HuH-7 (cell line): Measurements from ENCODE around the gene MAP3K7.
A peak's percentile ranks its signal among the peaks of the same experiment; 100 is the strongest.

ENCODE experiments used
- DNase-seq: peaks from one replicate; pipeline ENCODE4 v3.0.0; 2011; ENCODE audit warnings: low spot score

The MAP3K7 gene

DNA sequence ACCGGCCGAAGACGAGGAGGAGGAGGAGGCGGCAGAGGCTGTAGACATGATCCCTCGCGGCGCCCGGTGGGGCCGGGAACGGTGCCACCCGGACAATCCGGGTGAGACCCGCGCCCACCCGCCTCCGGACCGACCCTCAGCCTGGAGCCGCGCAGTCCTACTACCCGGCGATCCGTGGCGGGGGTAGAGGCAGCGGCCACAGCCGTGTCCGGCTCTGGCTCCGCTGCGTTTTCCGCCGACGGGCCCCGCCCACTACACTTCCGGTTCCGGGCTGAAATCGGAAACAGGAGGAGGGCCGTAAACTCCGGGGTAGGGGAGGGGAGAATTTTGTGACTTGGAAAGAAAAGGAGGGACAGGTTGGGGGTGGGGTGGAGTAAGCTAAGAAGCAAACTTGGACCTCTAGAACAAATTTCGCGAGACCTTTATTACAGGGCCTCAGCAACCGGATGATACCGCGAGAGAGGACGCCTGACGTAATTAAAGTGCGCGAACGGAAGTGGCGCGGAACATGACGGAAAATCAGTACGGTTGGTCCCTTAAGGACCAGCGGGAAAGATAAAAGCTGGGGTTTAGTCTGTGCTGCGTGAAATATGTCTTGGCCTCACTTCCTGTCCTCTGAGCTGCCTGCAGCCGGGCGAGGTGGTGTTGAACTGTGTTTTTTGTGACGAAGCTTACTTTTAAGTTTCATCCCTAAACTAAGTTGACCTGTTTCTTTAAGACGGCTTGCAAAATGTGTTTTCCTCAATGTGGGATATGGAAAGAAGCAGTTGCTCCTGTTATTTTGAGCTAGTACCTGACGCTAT, at the start of gene MAP3K7:
Gene MAP3K7, minus strand, starts transcription at position 237 of the 803 bp plus-strand sequence. Its CDS starts 189 bp downstream, at position 48.
- peak; percentile 75 for DNase-seq

GRCh38 chr6:90631046-90631445, 44.2 kb upstream of the MAP3K7 start:
- DNase-seq: no peak

- DNase-seq: no peak
Observed at GRCh38 chr6:90621581-90621980, 34.7 kb upstream of the MAP3K7 start.

DNA sequence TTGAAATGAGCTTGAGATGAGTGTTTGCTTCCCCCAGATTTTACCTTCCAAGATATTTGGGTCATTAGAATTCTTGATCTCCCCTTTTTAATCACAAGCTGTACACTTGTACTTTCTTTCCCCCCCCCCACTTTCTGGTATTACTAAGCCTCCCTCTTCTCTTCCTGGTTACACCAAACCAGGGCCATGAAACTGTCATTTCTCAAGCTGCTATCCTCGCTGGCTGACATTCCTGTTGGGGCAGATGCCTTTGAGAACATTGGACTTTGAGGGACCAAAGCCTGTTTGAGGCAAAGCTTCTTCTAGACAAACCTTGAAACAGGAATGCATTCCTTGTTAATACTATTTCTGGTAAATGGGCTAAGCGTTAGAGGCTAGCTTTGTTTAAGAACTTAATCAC, 32.3 kb upstream of the MAP3K7 start:
- DNase-seq: no peak

GRCh38 chr6:90612313-90612680, 25.4 kb upstream of the MAP3K7 start:
- no peak for DNase-seq

- DNase-seq: no peak
Observed at GRCh38 chr6:90611543-90612312, 24.9 kb upstream of the MAP3K7 start.

GRCh38 chr6:90610751-90611542, 24.1 kb upstream of the MAP3K7 start:
- peak; percentile 33 for DNase-seq

GRCh38 chr6:90610301-90610750, 23.5 kb upstream of the MAP3K7 start:
- DNase-seq: no peak

GRCh38 chr6:90605749-90606340, 19.0 kb upstream of the MAP3K7 start:
- no peak for DNase-seq

DNA sequence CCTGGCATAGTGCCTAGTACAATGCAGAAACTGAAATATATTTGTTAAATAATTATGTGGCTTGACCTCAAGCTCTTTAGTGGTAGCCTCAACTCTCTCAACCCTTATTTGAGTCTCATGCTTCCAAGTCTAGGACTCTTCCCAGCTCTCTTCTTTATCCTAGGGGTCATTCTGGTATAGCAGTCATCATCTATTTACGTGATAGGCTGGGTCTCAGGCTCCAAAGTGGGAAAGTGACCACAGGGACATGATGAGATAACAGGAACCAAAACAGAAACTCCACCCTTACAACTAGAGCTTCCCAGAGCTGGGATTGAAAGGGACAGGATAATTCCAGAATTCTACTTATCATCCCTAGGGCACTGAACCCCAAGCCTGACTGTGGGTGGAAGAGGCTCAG, 17.7 kb upstream of the MAP3K7 start:
- DNase-seq: no peak

GRCh38 chr6:90599151-90599550, 12.3 kb upstream of the MAP3K7 start:
- no peak for DNase-seq

- DNase-seq: no peak
Observed at GRCh38 chr6:90598192-90598951, 11.5 kb upstream of the MAP3K7 start.

DNA sequence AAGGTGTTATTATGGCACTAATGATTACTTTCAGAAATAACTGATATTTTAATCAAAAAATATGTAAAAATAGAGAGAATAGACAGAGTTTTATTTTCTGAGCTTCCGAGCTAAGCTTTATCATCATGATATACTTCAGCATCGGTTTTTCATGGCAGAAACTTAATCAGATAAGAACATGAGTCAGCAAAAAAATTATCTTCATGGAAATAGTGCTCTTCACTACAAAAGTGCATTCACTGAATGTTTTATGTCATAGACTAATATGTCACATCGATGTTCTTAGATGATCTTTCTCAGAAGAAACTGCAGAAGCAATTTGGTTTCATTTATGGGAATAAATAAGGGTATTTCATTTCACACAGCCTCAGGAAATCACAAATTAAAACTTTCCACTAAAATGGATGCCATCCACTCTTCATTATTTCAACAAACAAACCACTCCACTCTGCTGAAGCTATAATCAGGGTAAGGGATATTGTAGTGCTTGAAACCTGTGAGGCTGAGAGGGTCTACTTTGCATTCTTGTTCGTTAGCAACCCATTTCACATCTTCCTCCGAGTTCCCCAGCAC, 10.2 kb upstream of the MAP3K7 start:
- DNase-seq: no peak

- DNase-seq: no peak
Observed at GRCh38 chr6:90595854-90596253, 9.0 kb upstream of the MAP3K7 start.

DNA sequence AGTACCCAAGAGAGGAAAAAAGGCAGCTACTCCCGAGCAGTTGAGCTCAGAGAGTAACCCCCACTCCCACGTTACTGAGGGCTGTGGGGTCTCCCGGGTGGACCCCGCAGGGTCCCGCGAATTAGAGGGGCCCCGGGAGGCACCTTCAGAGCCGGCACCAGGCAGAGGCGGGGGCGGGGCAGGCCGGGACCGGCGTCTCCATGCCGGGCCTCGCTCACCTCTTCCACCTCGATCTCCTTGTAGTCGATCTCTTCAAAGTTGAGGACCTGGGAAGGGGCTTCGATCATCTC, 381 bp downstream of the MAP3K7 start:
- DNase-seq: peak; percentile 7

- no peak for DNase-seq
Observed at GRCh38 chr6:90584636-90585255, 2.1 kb downstream of the MAP3K7 start.

- DNase-seq: no peak
Observed at GRCh38 chr6:90583836-90584481, 2.9 kb downstream of the MAP3K7 start.

DNA sequence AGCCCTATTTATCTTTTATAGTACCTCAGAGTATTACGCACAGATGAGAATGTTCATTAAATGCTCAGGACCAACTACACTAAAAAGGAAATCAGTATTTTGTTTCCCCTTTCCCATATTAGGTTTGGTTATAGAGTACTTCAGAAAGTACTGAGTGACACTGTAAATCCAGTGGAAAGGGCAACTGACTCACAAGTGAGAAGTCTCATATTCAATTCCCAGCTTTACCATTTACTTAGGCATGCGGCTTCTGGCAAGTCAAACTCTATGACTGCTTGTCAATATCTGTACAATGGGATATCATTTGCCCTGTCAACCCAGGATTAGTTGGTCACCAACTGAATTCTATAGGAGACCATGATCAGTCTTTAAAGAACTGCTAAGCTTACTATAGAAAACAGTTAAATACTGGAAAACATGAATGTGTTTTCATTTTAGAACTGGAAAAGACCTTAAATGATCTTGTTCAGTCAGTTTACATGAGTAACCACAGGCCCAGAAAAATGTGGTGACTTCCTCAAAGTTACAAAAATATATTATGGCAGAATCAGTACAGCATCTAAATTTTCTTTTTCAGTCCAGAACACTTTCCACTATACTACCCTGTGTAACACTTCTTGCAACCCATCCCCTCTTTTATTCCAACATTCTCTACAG, 3.6 kb downstream of the MAP3K7 start:
- DNase-seq: no peak

DNA sequence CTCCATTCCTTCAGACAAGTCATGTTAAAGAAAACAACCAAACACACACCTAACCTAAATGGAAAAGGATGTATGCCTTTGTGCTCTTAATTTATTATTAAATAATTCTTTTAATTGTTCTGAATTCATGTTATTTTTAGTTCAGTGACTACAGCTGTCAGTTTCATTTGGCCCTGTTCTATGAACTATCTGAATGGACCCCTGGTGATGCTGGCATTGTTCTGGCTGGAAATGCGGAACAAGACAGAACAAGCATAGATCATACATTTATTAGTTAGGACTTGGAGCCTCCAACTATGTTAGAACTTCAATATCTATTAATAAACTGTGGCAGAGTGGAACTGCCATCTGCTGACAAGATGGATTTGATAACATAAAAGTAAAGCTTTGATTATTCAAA, 5.7 kb downstream of the MAP3K7 start:
- no peak for DNase-seq
